HL-60 (cell line): ENCODE data around the gene SPON1.

Experiments
- CTCF ChIP-seq: IDR thresholded peaks from one replicate; pipeline ENCODE4 v1.5.1; 2011; ENCODE audit warnings: low read length, control low read depth, inconsistent platforms; ENCODE audit not compliant: insufficient read depth
- GABPA ChIP-seq: IDR thresholded peaks from 2 replicates; pipeline ENCODE4 v1.6.1; 2012; ENCODE audit warnings: low read depth
- POLR2AphosphoS5 ChIP-seq: IDR thresholded peaks from 2 replicates; pipeline ENCODE4 v1.6.1; 2012; ENCODE audit warnings: low read depth
- REST ChIP-seq: IDR thresholded peaks from 2 replicates; pipeline ENCODE4 v1.6.1; 2012; ENCODE audit warnings: low read depth; ENCODE audit not compliant: insufficient replicate concordance
- SPI1 ChIP-seq: IDR thresholded peaks from 2 replicates; pipeline ENCODE4 v1.6.1; 2012; ENCODE audit warnings: low read depth, mild to moderate bottlenecking, borderline replicate concordance

- TF ChIP-seq REST (no peak), CTCF (no peak), POLR2AphosphoS5 (no peak), GABPA (no peak), SPI1 (no peak)
These were observed 155.1 kb downstream of the SPON1 start for GRCh38 chr11:14117632-14118031.
